ENCODE data around the gene DHX57.
"Not testable (repeated sequence)": the region's sequence is repeated elsewhere in the genome, so short reads cannot be mapped to it uniquely, and the experiment has no call there.

The DHX57 gene

GRCh38 chr2:38794235-38794946 is 81.3 kb downstream of the DHX57 start:
- Histone ChIP-seq H3K9me2 (replicated peaks; ENCODE audit: control insufficient read depth, low read length) (no peaks in the 10 kb centered on the region), H3F3A (ENCODE audit: control insufficient read depth, insufficient read depth) (no peaks in the 10 kb centered on the region), H3K79me2 (ENCODE audit: control insufficient read depth, low read length) (no peaks in the 10 kb centered on the region), H3K4me2 (ENCODE audit: low read length) (no peak overlapping the region), H3K27me3 (ENCODE audit: control insufficient read depth, low read length) (no peaks in the 10 kb centered on the region), H3K4me3 (ENCODE audit: low read length) (no peak overlapping the region), H3K4me1 (ENCODE audit: control insufficient read depth, low read length) (0 out of 2 replicates have a peak, but pooled peaks cover 5% of the 10 kb centered on the region), H4K20me1 (ENCODE audit: control insufficient read depth, insufficient read depth, low read depth, low read length) (no peaks in the 10 kb centered on the region), H3K27ac (ENCODE audit: low read depth, low read length) (no peak overlapping the region), H3K9me3 (ENCODE audit: control insufficient read depth, insufficient read depth, low read length) (no peaks in the 10 kb centered on the region), H3K36me3 (ENCODE audit: control insufficient read depth, low read length) (no peaks in the 10 kb centered on the region)
- TF ChIP-seq CTCF (IDR thresholded peaks at IDR 0.05; ENCODE audit: low read depth, low read length, poor library complexity, severe bottlenecking) (no peak), EZH2phosphoT487 (IDR thresholded peaks at IDR 0.05; ENCODE audit: borderline replicate concordance, low read length) (no peak)

- TF ChIP-seq EZH2phosphoT487 (IDR thresholded peaks at IDR 0.05; ENCODE audit: borderline replicate concordance, low read length), result no peak
- TF ChIP-seq CTCF (IDR thresholded peaks at IDR 0.05; ENCODE audit: low read depth, low read length, poor library complexity, severe bottlenecking), result no peak
- no peaks in the 10 kb centered on the region for H3K9me3 ChIP-seq (ENCODE audit: control insufficient read depth, insufficient read depth, low read length)
- no peaks in the 10 kb centered on the region for H4K20me1 ChIP-seq (ENCODE audit: control insufficient read depth, insufficient read depth, low read depth, low read length)
- no peaks in the 10 kb centered on the region for H3K9me2 ChIP-seq (replicated peaks; ENCODE audit: control insufficient read depth, low read length)
- H3K36me3 ChIP-seq (ENCODE audit: control insufficient read depth, low read length), result no peaks in the 10 kb centered on the region
- no peak overlapping the region for H3K4me3 ChIP-seq (ENCODE audit: low read length)
- no peak overlapping the region for H3K27ac ChIP-seq (ENCODE audit: low read depth, low read length)
- H3K27me3 ChIP-seq (ENCODE audit: control insufficient read depth, low read length), result no peaks in the 10 kb centered on the region
- no peak overlapping the region for H3K4me2 ChIP-seq (ENCODE audit: low read length)
- H3K79me2 ChIP-seq (ENCODE audit: control insufficient read depth, low read length), result no peaks in the 10 kb centered on the region
- 0 out of 2 replicates have a peak, but pooled peaks cover 5% of the 10 kb centered on the region for H3K4me1 ChIP-seq (ENCODE audit: control insufficient read depth, low read length)
- no peaks in the 10 kb centered on the region for H3F3A ChIP-seq (ENCODE audit: control insufficient read depth, insufficient read depth)
These were observed 82.2 kb downstream of the DHX57 start for GRCh38 chr2:38793511-38793910.

GRCh38 chr2:38792751-38793150 is 83.0 kb downstream of the DHX57 start:
- Histone ChIP-seq H4K20me1 (ENCODE audit: control insufficient read depth, insufficient read depth, low read depth, low read length) (no peaks in the 10 kb centered on the region), H3K27me3 (ENCODE audit: control insufficient read depth, low read length) (no peaks in the 10 kb centered on the region), H3K9me2 (replicated peaks; ENCODE audit: control insufficient read depth, low read length) (no peaks in the 10 kb centered on the region), H3K9me3 (ENCODE audit: control insufficient read depth, insufficient read depth, low read length) (no peaks in the 10 kb centered on the region), H3K4me3 (ENCODE audit: low read length) (no peak overlapping the region), H3K79me2 (ENCODE audit: control insufficient read depth, low read length) (no peaks in the 10 kb centered on the region), H3F3A (ENCODE audit: control insufficient read depth, insufficient read depth) (no peaks in the 10 kb centered on the region), H3K36me3 (ENCODE audit: control insufficient read depth, low read length) (no peaks in the 10 kb centered on the region), H3K4me1 (ENCODE audit: control insufficient read depth, low read length) (0 out of 2 replicates have a peak, but pooled peaks cover 5% of the 10 kb centered on the region), H3K27ac (ENCODE audit: low read depth, low read length) (no peak overlapping the region), H3K4me2 (ENCODE audit: low read length) (no peak overlapping the region)
- TF ChIP-seq EZH2phosphoT487 (IDR thresholded peaks at IDR 0.05; ENCODE audit: borderline replicate concordance, low read length), result no peak
- TF ChIP-seq CTCF (IDR thresholded peaks at IDR 0.05; ENCODE audit: low read depth, low read length, poor library complexity, severe bottlenecking), result no peak

- H3K27ac ChIP-seq (ENCODE audit: low read depth, low read length); H3K4me2 ChIP-seq (ENCODE audit: low read length); H3K4me1 ChIP-seq (ENCODE audit: control insufficient read depth, low read length); H3K36me3 ChIP-seq (ENCODE audit: control insufficient read depth, low read length); H3K27me3 ChIP-seq (ENCODE audit: control insufficient read depth, low read length); H3F3A ChIP-seq (ENCODE audit: control insufficient read depth, insufficient read depth); H3K9me3 ChIP-seq (ENCODE audit: control insufficient read depth, insufficient read depth, low read length); H3K9me2 ChIP-seq (replicated peaks; ENCODE audit: control insufficient read depth, low read length); H3K79me2 ChIP-seq (ENCODE audit: control insufficient read depth, low read length); H3K4me3 ChIP-seq (ENCODE audit: low read length); H4K20me1 ChIP-seq (ENCODE audit: control insufficient read depth, insufficient read depth, low read depth, low read length): not testable (repeated sequence)
These were observed 83.4 kb downstream of the DHX57 start for GRCh38 chr2:38792321-38792720.
